Measurements from ENCODE around the gene UGT1A9.
"Not testable (repeated sequence)": the region's sequence is repeated elsewhere in the genome, so short reads cannot be mapped to it uniquely, and the experiment has no call there.

The UGT1A9 gene

DNA sequence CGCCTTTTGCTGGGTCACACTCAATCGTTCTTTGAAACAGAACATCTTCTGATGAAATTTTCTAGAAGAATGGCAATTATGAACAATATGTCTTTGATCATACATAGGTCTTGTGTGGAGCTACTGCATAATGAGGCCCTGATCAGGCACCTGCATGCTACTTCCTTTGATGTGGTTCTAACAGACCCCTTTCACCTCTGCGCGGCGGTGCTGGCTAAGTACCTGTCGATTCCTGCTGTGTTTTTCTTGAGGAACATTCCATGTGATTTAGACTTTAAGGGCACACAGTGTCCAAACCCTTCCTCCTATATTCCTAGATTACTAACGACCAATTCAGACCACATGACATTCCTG lies 41.5 kb downstream of the UGT1A9 start:
- DNase-seq, result no peak

DNA sequence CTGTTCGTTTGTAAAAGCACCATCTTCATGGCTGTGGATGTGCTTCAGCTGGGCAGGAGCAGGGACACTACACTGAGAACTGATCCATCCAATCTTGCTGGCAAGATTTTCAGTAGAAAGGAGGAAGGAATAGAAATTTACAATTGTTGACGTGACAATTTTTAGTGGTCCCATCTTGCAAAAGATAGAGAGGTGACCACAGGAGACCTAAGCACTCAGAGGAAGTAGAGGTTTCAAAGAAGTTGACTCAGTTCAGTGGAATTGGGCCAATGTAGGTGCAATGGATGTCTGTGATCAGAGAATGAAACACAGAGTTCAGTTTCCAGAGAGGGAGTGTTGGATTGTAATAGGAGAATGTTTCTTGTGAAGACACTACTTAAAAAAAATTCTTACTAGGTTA lies 42.4 kb downstream of the UGT1A9 start:
- no peak for DNase-seq

DNA sequence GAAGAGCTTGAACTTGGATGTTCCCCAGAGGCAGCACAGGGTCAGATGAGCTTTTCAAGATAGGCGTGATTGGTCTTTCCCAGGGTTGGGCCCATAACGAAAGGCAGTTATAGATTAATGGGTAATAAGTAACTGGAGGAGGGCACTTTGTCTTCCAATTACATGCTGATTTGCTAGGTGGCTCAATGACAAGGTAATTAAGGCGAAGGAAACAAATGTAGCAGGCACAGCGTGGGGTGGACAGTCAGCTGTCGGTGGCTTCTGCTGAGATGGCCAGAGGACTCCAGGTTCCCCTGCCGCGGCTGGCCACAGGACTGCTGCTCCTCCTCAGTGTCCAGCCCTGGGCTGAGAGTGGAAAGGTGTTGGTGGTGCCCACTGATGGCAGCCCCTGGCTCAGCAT lies 46.9 kb downstream of the UGT1A9 start, which contains the start of gene UGT1A4:
Gene UGT1A4, plus strand, starts transcription at position 185 of the 400 bp plus-strand sequence. Its CDS starts 85 bp downstream, at position 270.
- no peak for DNase-seq

DNA sequence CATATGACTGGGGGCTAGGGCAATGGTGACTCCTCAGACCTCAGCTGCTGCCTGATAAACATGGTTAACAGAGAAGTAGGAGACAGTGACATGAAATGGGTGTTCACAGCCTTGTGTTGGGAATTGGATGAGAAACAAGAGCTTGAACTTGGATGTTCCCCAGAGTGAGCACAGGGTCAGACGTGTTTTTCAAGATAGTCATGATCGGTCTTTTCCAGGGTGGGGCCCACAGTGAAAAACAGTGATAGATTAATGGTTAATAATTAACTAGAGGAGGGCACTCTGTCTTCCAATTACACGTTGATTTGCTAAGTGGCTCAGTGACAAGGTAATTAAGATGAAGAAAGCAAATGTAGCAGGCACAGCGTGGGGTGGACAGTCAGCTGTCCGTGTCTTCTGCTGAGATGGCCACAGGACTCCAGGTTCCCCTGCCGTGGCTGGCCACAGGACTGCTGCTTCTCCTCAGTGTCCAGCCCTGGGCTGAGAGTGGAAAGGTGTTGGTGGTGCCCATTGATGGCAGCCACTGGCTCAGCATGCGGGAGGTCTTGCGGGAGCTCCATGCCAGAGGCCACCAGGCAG lies 57.1 kb downstream of the UGT1A9 start, which contains the start of gene UGT1A3:
Gene UGT1A3, plus strand, starts transcription at position 320 of the 579 bp plus-strand sequence. Its CDS starts 85 bp downstream, at position 405.
- no peak for DNase-seq

- not testable (repeated sequence) for DNase-seq
Measured at GRCh38 chr2:233736868-233737653, 65.4 kb downstream of the UGT1A9 start.

GRCh38 chr2:233740870-233741269 lies 69.2 kb downstream of the UGT1A9 start:
- no peak for DNase-seq

GRCh38 chr2:233743464-233744259 lies 72.0 kb downstream of the UGT1A9 start:
- no peak for DNase-seq

GRCh38 chr2:233745073-233745755 lies 73.5 kb downstream of the UGT1A9 start:
- no peak for DNase-seq

DNA sequence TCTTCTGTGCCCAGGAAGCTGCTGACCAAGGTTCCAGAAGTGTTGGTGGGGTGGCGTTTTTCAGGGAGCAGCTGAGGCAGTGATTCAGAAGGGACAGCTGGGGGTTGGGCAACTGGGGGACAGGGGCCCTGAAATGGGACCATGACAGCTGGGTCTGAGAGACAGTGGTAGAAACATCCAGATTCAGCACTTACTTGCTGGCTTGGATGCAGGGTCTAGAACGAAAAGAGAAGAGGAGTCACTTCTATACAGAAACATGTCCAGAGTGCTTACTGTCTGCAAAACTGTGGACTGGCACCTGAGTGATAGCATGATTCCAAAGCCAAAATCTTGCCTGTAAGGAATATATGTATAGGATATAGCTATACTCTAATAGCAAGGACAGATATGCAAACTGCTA lies 74.1 kb downstream of the UGT1A9 start:
- not testable (repeated sequence) for DNase-seq

- no peak for DNase-seq
Measured at GRCh38 chr2:233746475-233747282, 75.0 kb downstream of the UGT1A9 start.

GRCh38 chr2:233747283-233747544 lies 75.5 kb downstream of the UGT1A9 start:
- no peak for DNase-seq

- DNase-seq, result not testable (repeated sequence)
Measured at GRCh38 chr2:233750689-233751088, 79.0 kb downstream of the UGT1A9 start.

- DNase-seq, result not testable (repeated sequence)
Measured at GRCh38 chr2:233751212-233752009, 79.7 kb downstream of the UGT1A9 start.

GRCh38 chr2:233754872-233755611 lies 83.3 kb downstream of the UGT1A9 start:
- DNase-seq, result no peak

DNA sequence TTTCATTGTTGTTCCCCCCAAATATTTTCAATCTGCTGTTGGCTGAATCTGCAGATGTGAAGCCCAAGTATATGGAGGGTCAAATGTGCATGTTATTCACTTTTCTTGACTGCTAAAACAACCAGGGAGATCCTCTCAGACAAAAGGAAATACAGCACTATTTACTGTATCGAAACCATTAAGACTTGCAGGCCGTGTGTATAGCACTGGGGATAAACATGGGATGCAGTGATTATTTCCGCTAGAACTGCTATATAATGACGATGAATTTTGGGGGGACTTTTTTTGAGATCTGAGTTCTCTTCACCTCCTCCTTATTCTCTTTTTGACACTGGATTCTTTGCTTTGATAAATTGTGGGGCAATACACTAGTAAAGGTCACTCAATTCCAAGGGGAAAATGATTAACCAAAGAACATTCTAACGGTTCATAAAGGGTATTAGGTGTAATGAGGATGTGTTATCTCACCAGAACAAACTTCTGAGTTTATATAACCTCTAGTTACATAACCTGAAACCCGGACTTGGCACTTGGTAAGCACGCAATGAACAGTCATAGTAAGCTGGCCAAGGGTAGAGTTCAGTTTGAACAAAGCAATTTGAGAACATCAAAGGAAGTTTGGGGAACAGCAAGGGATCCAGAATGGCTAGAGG lies 84.9 kb downstream of the UGT1A9 start:
- DNase-seq, result no peak

- no peak for DNase-seq
Measured at GRCh38 chr2:233758141-233758540, 86.4 kb downstream of the UGT1A9 start.

- no peak for DNase-seq
Measured at GRCh38 chr2:233758849-233759248, 87.2 kb downstream of the UGT1A9 start.

GRCh38 chr2:233760043-233760442 lies 88.3 kb downstream of the UGT1A9 start, which contains the start of gene UGT1A1:
UGT1A1 (plus strand) TSS chr2:233760270; CDS start chr2:233760288, 18 bp downstream.
- no peak for DNase-seq

- DNase-seq, result no peak
Measured at GRCh38 chr2:233761040-233761769, 89.5 kb downstream of the UGT1A9 start.

Data from GF-D8 (cell line).